ENCODE measurements around the gene ARHGEF1.

DNA sequence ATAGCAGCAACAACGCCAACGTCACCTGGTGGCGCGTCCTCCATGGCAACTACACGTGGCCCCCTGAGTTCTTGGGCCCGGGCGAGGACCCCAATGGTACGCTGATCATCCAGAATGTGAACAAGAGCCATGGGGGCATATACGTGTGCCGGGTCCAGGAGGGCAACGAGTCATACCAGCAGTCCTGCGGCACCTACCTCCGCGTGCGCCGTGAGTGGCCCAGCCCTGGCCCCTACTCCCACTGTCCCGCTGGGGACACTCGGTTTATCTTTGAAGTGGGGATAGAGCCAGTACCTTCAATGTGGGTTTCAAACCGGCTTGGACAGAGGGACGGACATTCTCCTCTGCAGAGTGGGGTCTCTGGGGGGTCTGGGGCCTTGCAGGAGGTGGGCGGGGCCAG, 3.9 kb upstream of the ARHGEF1 start:
- TF ChIP-seq CTCF (IDR thresholded peaks at IDR 0.05): no peak
- no peak for TF ChIP-seq POLR2AphosphoS5 (IDR thresholded peaks at IDR 0.05)
